ENCODE results near the gene PPL.

Gene PPL

GRCh38 chr16:4876646-4877379 lies 60.1 kb downstream of the PPL start:
- in situ Hi-C loops (cut with MboI; ENCODE audit: low pct_unique_long_range_greater_than_20kb, low sequenced_read_pairs), result no loop called here
- DNase-seq, result no peak

GRCh38 chr16:4874666-4875065 lies 62.3 kb downstream of the PPL start:
- no peak for DNase-seq
- in situ Hi-C loops (cut with MboI; ENCODE audit: low pct_unique_long_range_greater_than_20kb, low sequenced_read_pairs), result no loop called here

DNA sequence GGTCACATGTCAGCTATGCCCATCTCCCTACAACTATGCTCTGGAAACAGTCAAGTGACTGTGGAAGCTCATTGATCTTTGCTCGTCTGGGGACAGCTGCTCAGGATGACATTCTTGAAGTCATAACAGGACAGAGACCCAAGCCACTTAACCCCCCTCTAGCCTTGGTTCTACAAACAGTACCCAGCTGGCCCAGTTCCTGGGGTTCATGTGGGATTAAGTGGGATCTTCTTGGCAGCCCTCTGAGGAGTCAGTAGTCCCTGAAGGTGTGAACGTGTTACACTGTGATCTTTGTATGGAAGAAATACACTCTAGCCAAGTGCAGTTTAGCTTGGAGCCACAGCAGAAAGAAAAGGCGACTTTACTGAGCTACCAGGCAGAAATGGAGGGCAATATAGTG lies 63.9 kb downstream of the PPL start:
- in situ Hi-C loops (cut with MboI; ENCODE audit: low pct_unique_long_range_greater_than_20kb, low sequenced_read_pairs), result no loop called here
- DNase-seq, result no peak

- DNase-seq, result no peak
- in situ Hi-C loops (cut with MboI; ENCODE audit: low pct_unique_long_range_greater_than_20kb, low sequenced_read_pairs), result no loop called here
Observed at GRCh38 chr16:4871071-4871470, 65.9 kb downstream of the PPL start.

- DNase-seq, result no peak
- in situ Hi-C loops (cut with MboI; ENCODE audit: low pct_unique_long_range_greater_than_20kb, low sequenced_read_pairs), result no loop called here
Observed at GRCh38 chr16:4870138-4870671, 66.7 kb downstream of the PPL start.

GRCh38 chr16:4869147-4869805 lies 67.7 kb downstream of the PPL start:
- no peak for DNase-seq

DNA sequence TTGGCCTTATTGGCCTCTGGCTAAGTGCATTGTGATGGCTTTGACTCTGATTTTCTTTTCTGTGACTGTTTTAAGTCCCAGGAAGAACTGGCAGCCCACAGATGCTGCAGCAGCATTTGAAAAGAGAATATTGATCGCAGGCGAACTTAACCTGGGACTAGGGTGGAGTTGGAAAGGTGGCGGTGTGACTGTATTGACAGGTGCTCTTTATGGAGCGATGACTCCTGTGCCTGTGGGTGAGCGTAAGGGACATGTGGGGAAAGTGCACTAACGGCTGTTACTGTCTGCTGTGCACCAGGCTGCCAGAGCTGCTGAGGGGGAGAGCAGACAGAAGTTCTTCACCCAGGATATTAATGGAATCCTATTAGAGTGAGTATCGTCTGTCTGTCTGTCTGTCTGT lies 68.4 kb downstream of the PPL start:
- in situ Hi-C loops (cut with MboI; ENCODE audit: low pct_unique_long_range_greater_than_20kb, low sequenced_read_pairs), result no loop called here
- no peak for DNase-seq

More at GRCh38 chr16:4869147-4869805, 67.7 kb downstream of the PPL start:
- in situ Hi-C loops (cut with MboI; ENCODE audit: low pct_unique_long_range_greater_than_20kb, low sequenced_read_pairs), result no loop called here

- no peak for DNase-seq
- in situ Hi-C loops (cut with MboI; ENCODE audit: low pct_unique_long_range_greater_than_20kb, low sequenced_read_pairs), result no loop called here
Observed at GRCh38 chr16:4868026-4868425, 68.9 kb downstream of the PPL start.

- in situ Hi-C loops (cut with MboI; ENCODE audit: low pct_unique_long_range_greater_than_20kb, low sequenced_read_pairs), result no loop called here
- no peak for DNase-seq
Observed at GRCh38 chr16:4866586-4866985, 70.4 kb downstream of the PPL start.

GRCh38 chr16:4865231-4865860 lies 71.6 kb downstream of the PPL start:
- in situ Hi-C loops (cut with MboI; ENCODE audit: low pct_unique_long_range_greater_than_20kb, low sequenced_read_pairs), result no loop called here
- no peak for DNase-seq

DNA sequence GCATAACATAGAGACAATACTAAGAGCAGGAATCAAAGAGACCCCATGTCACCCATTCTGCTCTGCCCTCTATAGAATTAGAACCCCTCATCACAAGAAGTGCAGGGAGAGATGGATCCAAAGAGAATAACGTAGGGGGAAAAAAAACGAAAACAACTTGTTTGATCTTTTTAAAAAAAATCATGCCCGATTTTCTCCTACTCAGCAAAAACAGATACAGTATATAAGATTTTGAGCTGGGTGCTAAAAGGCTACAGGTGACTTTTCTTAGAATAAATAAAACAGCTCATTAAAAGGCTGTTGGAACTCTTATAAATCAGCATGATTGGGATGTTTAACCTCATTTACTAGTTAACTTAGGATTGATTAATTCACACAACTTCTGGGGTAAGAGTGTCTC lies 72.2 kb downstream of the PPL start:
- in situ Hi-C loops (cut with MboI; ENCODE audit: low pct_unique_long_range_greater_than_20kb, low sequenced_read_pairs), result no loop called here
- DNase-seq, result no peak

- DNase-seq, result no peak
- in situ Hi-C loops (cut with MboI; ENCODE audit: low pct_unique_long_range_greater_than_20kb, low sequenced_read_pairs), result no loop called here
Observed at GRCh38 chr16:4862639-4863038, 74.3 kb downstream of the PPL start.

GRCh38 chr16:4860727-4861342 lies 76.1 kb downstream of the PPL start:
- DNase-seq, result no peak
- in situ Hi-C loops (cut with MboI; ENCODE audit: low pct_unique_long_range_greater_than_20kb, low sequenced_read_pairs), result no loop called here

- in situ Hi-C loops (cut with MboI; ENCODE audit: low pct_unique_long_range_greater_than_20kb, low sequenced_read_pairs), result no loop called here
- no peak for DNase-seq
Observed at GRCh38 chr16:4859900-4860255, 77.1 kb downstream of the PPL start.

- in situ Hi-C loops (cut with MboI; ENCODE audit: low pct_unique_long_range_greater_than_20kb, low sequenced_read_pairs), result no loop called here
- DNase-seq, result no peak
Observed at GRCh38 chr16:4859190-4859899, 77.6 kb downstream of the PPL start.

DNA sequence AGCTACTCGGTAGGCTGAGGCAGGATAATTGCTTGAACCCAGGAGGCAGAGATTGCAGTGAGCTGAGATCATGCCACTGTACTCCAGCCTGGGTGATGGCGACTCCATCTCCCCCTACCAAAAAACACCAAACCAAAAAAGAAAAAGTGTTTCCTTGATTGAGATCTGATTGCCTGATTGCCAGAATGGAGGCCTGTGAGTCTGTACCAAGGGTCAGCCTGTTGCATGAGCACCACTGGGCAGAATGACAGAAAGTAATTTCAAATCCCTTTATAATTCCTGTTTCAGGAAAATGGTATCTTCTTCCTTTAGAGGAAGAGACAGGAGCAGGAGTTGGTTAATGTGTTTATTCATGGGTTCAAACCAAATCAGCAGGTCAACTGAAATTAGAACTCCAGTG lies 81.1 kb downstream of the PPL start:
- no peak for DNase-seq
- in situ Hi-C loops (cut with MboI; ENCODE audit: low pct_unique_long_range_greater_than_20kb, low sequenced_read_pairs), result no loop called here

DNA sequence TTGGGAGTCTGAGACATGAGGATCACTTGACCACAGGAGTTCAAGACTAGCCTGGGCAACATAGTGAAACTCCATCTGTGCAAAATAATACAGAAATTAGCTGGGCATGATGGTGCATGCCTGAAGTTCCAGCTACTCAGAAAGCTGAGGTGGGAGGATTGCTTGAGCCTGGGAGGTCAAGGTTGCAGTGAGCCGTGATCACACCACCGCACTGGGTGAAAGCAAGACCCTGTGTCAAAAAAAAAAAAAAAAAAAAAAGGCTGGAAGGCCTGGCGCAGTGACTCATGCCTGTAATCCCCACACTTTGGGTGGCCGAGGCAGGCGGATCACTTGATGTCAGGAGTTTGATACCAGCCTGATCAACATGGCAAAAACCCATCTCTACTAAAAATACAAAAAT lies 81.6 kb downstream of the PPL start:
- in situ Hi-C loops (cut with MboI; ENCODE audit: low pct_unique_long_range_greater_than_20kb, low sequenced_read_pairs), result no loop called here
- DNase-seq, result no peak

GRCh38 chr16:4852221-4852872 lies 84.6 kb downstream of the PPL start:
- in situ Hi-C loops (cut with MboI; ENCODE audit: low pct_unique_long_range_greater_than_20kb, low sequenced_read_pairs), result no loop called here
- DNase-seq, result no peak

GRCh38 chr16:4850211-4850610 lies 86.7 kb downstream of the PPL start:
- in situ Hi-C loops (cut with MboI; ENCODE audit: low pct_unique_long_range_greater_than_20kb, low sequenced_read_pairs), result no loop called here
- DNase-seq, result no peak

Data from KBM-7 (cell line).